Globus pallidus (tissue), 1 donor: ENCODE results near the gene CP.

Experiments
- DNase-seq: peaks from one replicate; pipeline ENCODE4 v3.0.0-alpha.2; 2015; ENCODE audit warnings: low spot score

The CP gene

DNA sequence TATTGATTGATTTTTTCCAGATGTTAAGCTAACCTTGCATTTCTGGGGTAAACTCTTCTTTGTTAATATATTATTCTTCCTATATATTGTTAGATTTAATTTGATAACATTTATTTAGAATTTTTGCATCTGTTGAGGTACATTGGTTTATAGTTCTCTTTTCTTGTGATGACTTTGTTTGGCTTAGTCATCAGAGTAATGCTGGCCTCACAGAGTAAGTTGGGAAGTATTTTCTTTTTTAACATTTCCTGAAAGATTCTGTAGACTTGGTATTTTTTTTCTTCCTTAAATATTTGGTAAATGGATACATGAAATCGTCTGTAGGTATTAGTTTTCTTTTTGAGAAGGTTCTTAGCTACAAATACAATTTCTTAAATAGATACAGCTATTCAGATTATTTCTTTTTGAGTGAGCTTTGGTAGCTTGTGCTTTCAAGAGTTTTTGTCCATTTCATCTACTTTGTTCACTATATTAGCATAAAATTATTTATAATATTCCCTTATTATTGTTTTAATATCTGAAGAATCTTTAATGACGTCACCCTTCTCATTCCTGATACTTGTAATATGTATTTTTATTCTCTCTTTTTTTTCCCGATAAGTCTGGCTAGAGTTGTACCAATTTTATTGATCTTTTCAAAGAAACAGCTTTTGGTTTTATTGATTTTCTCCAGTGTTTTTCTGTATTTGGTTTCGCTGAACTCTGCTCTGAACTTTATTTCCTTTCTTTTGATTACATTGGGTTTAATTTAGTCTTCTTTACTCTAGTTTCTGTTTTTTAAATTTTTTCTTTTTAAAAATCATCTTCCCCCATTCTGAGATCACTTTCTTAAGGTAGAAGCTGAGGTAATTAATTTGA is 98.7 kb downstream of the CP start:
- no peak for DNase-seq
